Sigmoid colon (tissue), 3 donors: ENCODE results near the gene RGS9.

Experiments used
- POLR2A ChIP-seq, 2 donors: fragments of 450-650 bp; IDR thresholded peaks; one replicate each; pipeline ENCODE4 v1.6.1; 2016; ENCODE audit warnings: antibody characterized with exemption in 2 of 2, mild to moderate bottlenecking in 2 of 2, moderate library complexity in 2 of 2
- TF ChIP-seq, protein P1 (sequence below), 4 experiments: fragments of 450-650 bp in 3 of 4; fragments of 200-600 bp in 1 of 4; IDR thresholded peaks; one replicate each; pipeline ENCODE4 v1.5.1; 2016 to 2019; ENCODE audit warnings: antibody characterized with exemption in 4 of 4, mild to moderate bottlenecking in 3 of 4, moderate library complexity in 2 of 4

DNA sequence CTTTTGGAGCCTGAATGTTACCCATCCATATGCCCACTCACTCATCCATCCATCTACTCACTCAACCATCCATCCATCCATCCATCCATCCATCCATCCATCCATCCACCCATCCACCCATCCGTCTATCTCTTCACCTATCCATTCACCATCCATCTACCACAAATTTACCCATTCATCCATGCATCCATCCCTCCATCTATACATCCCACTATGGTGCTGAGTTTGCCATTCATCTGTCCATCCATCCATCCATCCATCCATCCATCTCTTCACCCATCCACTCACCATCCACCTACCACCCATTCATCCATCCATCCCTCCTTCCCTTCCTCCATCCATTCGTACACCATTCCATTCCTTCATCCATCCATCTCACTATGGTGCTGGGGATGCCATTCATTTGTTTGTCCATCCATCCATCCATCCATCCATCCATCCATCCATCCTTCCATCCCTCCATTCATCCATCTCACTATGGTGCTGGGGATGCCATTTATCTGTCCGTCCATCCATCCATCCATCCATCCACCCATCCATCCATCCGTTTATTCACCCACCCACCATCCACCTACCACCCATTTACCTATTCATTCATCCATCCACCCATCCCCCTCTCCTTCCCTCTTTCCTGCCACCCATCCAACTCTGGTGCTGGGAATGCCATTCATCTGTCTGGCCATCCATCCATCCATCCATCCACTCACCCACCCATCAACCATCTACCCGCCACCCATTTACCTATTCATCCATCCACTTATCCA lies 39.7 kb downstream of the RGS9 start:
- TF ChIP-seq, protein P1, sequence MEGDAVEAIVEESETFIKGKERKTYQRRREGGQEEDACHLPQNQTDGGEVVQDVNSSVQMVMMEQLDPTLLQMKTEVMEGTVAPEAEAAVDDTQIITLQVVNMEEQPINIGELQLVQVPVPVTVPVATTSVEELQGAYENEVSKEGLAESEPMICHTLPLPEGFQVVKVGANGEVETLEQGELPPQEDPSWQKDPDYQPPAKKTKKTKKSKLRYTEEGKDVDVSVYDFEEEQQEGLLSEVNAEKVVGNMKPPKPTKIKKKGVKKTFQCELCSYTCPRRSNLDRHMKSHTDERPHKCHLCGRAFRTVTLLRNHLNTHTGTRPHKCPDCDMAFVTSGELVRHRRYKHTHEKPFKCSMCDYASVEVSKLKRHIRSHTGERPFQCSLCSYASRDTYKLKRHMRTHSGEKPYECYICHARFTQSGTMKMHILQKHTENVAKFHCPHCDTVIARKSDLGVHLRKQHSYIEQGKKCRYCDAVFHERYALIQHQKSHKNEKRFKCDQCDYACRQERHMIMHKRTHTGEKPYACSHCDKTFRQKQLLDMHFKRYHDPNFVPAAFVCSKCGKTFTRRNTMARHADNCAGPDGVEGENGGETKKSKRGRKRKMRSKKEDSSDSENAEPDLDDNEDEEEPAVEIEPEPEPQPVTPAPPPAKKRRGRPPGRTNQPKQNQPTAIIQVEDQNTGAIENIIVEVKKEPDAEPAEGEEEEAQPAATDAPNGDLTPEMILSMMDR (IDR thresholded peaks at IDR 0.05) = no peak
- no peak for TF ChIP-seq POLR2A (IDR thresholded peaks at IDR 0.05)
